ENCODE results near the gene RPL9. TPM values are rescaled to one million over a fixed set of nuclear protein-coding genes. Genes with fewer than 3 reads are reported as not detected.

Gene RPL9
- total RNA-seq, 4 donors from 2014 or later, result 2,923 to 4,543 (median 3,766) TPM

DNA sequence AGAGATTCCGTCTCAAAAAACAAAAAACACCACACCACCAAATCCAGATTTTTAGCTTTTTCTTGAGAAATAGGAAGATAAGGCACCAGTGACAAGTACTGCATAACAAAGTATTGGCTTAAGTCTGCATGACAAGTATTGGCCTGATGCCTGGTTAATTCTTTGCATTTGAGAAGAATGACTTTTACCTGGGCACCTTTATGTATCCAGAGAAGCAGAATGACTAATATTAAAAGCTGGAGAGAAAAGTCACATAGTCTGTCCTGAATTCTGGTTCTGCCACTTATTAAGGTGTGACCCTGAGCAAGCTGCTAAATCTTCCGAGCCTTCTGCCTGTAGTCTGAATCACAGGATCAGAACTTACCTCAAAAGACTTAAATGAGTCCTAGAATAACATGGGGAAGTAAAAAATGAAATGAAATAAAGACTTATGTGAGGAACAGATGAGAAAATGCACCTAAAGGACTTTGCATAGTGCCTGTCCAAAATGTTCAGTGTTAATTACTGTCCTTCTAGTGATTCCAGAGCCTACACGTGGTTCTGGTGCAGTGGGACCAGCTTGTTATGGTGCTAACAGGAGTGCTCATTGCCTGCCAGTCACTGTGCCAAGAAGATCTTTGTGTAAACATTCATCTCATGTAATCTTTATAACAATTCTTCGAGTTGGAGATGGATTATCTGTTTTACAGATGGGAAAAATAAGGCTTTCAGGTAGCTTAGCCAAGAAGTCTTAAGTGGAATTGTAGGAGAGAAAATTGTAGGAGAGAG is 36.9 kb upstream of the RPL9 start:
- TF ChIP-seq, protein P1, sequence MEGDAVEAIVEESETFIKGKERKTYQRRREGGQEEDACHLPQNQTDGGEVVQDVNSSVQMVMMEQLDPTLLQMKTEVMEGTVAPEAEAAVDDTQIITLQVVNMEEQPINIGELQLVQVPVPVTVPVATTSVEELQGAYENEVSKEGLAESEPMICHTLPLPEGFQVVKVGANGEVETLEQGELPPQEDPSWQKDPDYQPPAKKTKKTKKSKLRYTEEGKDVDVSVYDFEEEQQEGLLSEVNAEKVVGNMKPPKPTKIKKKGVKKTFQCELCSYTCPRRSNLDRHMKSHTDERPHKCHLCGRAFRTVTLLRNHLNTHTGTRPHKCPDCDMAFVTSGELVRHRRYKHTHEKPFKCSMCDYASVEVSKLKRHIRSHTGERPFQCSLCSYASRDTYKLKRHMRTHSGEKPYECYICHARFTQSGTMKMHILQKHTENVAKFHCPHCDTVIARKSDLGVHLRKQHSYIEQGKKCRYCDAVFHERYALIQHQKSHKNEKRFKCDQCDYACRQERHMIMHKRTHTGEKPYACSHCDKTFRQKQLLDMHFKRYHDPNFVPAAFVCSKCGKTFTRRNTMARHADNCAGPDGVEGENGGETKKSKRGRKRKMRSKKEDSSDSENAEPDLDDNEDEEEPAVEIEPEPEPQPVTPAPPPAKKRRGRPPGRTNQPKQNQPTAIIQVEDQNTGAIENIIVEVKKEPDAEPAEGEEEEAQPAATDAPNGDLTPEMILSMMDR (IDR thresholded peaks at IDR 0.05), result no peak
- no peak for ATAC-seq (ENCODE audit: low FRiP score)
- DNase-seq (ENCODE audit: low spot score), result no peak

DNA sequence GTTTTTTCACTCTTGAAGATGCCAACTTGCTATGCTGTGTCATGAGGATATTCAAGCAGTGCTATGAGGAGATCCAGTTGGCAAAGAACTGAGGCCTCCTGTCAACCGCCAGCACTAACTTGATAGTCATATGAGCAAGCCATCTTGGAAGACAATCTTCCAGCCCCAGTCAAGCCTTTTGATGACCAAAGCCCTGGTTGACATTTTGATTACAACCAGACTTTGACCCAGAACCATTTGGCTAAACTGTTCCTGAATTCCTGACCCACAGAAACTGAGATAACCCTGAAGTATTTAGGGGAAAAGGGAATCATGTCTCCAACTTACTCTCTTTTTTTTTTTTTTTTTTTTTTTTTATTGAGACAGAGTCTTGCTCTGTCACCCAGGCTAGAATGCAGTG is 35.6 kb upstream of the RPL9 start:
- DNase-seq (ENCODE audit: low spot score) (no peak), ATAC-seq (ENCODE audit: low FRiP score) (no peak)
- TF ChIP-seq, protein P1 (IDR thresholded peaks at IDR 0.05), result no peak

DNA sequence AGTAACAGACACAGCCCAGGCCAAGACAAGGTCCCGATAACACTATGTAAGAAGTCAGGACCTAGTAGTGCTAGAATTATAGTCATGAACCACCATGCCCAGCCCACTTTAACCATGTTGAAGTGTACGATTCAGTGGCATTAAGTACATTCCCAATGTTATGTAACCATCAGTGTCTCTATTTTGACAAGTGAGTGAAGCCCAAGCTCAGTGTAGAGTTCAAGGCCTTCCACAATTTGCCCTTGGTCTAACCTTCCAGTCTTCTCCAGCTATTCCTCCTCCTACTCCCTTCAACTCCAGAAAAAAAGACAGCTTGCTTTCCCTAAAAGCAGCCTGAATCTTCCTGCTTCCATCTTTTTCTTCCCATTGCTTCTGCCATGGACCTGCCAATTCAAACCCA is 31.6 kb upstream of the RPL9 start:
- DNase-seq (ENCODE audit: low spot score), result no peak
- TF ChIP-seq, protein P1 (IDR thresholded peaks at IDR 0.05), result no peak
- no peak for ATAC-seq (ENCODE audit: low FRiP score)

DNA sequence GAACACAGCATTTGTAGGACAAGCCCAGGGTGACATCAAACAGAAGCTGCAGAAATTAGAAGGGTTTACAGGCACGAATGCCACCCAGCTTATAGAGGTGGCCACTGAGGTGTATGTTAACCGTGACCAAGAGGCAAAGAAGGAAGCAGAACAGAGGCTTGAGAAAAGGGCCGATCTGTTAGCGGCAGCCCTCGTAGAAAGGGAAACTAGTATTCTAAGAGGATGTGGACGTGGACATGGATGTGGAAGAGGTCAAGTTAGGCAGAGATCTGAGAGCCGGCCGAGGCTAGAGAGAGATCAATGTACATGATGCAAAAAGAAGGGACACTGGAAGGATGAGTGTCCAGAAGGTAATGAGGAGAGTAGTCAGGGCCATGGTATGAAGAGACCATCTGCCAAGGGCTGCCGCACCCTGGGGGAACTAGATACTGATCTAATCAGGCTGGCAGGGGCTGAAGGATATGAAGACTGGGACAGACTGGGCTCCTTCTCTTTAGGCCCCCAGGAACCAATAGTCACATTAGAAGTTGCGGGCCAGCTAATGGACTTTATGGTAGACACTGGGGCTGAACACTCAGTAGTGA is 27.6 kb upstream of the RPL9 start:
- DNase-seq (ENCODE audit: low spot score), result no peak
- ATAC-seq (ENCODE audit: low FRiP score), result no peak
- TF ChIP-seq, protein P1 (IDR thresholded peaks at IDR 0.05), result no peak

DNA sequence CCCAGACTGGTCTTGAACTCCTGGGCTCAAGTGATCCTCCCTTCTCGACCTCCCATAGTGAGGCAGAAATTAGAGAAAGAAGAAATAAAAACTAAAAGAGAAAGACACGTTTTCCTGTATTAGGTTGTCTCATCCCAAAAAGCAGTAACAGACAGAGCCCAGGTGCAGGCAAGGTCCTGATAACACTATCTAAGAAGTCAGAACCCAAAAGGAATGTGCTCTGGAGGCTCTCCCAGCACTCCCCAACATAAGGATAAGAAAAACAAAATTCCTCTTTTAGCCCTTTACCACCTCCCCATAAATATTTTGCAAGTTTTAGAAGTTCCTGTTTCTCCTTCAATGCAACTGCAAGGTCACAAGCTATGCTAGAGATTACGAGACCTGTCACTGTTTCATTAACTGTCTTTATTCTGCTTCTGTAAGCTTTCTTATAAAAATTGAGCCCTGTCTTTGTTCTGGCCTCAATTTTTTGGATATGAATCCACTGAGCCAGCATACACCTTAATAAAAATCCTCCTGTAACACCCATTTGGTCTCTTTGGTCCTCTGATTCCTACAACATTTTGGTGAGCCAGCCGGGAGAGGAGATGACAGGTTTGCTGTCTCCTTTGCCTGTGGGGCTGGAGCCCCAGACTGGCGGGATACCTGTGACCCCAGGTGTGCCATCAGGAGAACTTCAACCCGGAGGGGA is 26.0 kb upstream of the RPL9 start:
- TF ChIP-seq, protein P1 (IDR thresholded peaks at IDR 0.05), result no peak
- no peak for ATAC-seq (ENCODE audit: low FRiP score)
- no peak for DNase-seq (ENCODE audit: low spot score)

DNA sequence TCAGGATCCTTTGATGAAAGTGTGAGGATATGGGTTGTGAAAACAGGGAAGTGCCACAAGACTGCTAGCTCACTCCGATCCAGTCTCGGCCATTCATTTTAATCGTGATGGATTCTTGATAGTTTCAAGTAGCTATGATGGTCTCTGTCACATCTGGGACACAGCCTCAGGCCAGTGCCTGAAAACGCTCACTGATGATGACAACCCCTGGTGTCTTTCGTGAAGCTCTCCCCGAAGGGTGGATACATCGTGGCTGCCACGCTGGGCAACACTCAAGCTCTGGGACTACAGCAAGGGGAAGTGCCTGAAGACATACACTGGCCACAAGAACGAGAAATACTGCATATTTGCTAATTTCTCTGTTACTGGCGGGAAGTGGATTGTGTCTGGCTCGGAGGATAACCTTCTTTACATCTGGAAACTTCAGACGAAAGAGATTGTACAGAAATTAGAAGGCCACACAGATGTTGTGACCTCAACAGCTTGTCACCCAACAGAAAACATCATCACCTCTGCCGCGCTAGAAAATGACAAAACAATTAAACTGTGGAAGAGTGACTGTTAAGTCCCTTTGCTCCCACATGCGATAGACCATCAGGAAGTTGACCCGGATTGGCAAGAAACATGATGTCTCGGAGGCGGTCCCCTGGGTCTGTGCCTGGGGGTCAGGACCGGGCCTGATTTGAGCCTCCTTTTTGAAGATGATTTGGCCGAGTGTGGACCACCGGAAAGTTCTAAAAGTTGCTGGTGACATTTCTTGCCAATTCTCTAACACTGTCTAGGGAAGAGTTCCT is 22.4 kb upstream of the RPL9 start:
- ATAC-seq (ENCODE audit: low FRiP score), result no peak
- DNase-seq (ENCODE audit: low spot score), result no peak
- TF ChIP-seq, protein P1 (IDR thresholded peaks at IDR 0.05), result no peak

Measured in omental fat pad (tissue), 4 donors.